KMS-11 (cell line): ENCODE data around the gene ENOX1.

Experiments
- H2AFZ ChIP-seq: fragments of 200-600 bp; sonication (generic); 2 replicates; pipeline ENCODE4 v1.6.1; 2016; ENCODE audit warnings: antibody characterized with exemption, mixed run types, low read depth
- H3K27ac ChIP-seq: fragments of 200-600 bp; sonication (generic); 2 replicates; pipeline ENCODE4 v1.6.1; 2016; ENCODE audit warnings: mild to moderate bottlenecking, mixed run types
- H3K27me3 ChIP-seq: fragments of 200-600 bp; sonication (generic); 2 replicates; pipeline ENCODE4 v1.6.1; 2017; ENCODE audit warnings: mild to moderate bottlenecking, low read depth, mixed run types, moderate library complexity; ENCODE audit not compliant: insufficient read depth
- H3K36me3 ChIP-seq: fragments of 200-600 bp; sonication (generic); 2 replicates; pipeline ENCODE4 v1.6.1; 2017; ENCODE audit warnings: mild to moderate bottlenecking, mixed run types; ENCODE audit not compliant: insufficient read depth
- H3K4me1 ChIP-seq: fragments of 200-600 bp; sonication (generic); 2 replicates; pipeline ENCODE4 v1.6.1; 2016; ENCODE audit warnings: mild to moderate bottlenecking, low read depth, mixed run types; ENCODE audit not compliant: poor library complexity, severe bottlenecking
- H3K4me2 ChIP-seq: fragments of 200-600 bp; sonication (generic); 2 replicates; pipeline ENCODE4 v1.7.0; 2016; ENCODE audit warnings: mild to moderate bottlenecking, mixed run types
- H3K4me3 ChIP-seq: fragments of 200-600 bp; sonication (generic); IDR thresholded peaks from 2 replicates; pipeline ENCODE4 v1.6.1; 2017; ENCODE audit warnings: low read depth, low read length, mixed read lengths; ENCODE audit not compliant: insufficient read depth
- H3K79me2 ChIP-seq: fragments of 200-600 bp; sonication (generic); 2 replicates; pipeline ENCODE4 v1.6.1; 2016; ENCODE audit warnings: low read depth, mixed run types; ENCODE audit not compliant: insufficient read depth
- H3K9ac ChIP-seq: fragments of 200-600 bp; sonication (generic); 2 replicates; pipeline ENCODE4 v1.6.1; 2016; ENCODE audit warnings: mild to moderate bottlenecking, mixed run types
- H4K20me1 ChIP-seq: fragments of 200-600 bp; sonication (generic); 2 replicates; pipeline ENCODE4 v1.6.1; 2016; ENCODE audit warnings: mild to moderate bottlenecking, mixed run types; ENCODE audit not compliant: insufficient read depth
- CTCF ChIP-seq: fragments of 200-600 bp; sonication (generic); conservative IDR thresholded peaks from 2 replicates; pipeline ENCODE4 v1.6.1; 2017; ENCODE audit warnings: low read depth, mild to moderate bottlenecking, antibody characterized with exemption, low read length, moderate library complexity, mixed read lengths

Gene ENOX1

DNA sequence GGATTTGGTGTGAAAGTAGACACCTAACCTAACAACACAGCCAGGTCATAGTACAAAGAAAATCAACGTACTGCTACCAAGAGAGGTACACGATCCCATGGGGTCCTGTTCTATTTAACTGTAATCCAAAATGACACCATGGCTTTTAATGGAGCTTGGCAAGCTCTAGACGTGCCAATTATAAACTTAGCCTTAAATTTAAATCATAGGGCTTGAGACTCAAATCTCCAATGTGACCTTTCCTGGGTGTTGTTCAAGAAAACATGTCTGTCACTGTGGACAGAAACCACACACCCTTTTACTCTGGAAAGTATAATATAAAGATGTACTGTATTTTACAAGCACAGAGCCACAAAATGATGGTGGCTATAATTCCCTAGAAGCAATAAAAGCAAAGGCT is 299.3 kb downstream of the ENOX1 start:
- Histone ChIP-seq H3K36me3 (no peaks in the 10 kb centered on the region), H3K4me1 (peaks cover 17% of the 10 kb centered on the region), H3K4me3 (no peak overlapping the region), H3K4me2 (no peak overlapping the region), H3K79me2 (no peaks in the 10 kb centered on the region), H3K27me3 (no peaks in the 10 kb centered on the region), H3K27ac (no peak overlapping the region), H2AFZ (no peak overlapping the region), H4K20me1 (no peaks in the 10 kb centered on the region), H3K9ac (no peak overlapping the region)
- no peak for TF ChIP-seq CTCF

DNA sequence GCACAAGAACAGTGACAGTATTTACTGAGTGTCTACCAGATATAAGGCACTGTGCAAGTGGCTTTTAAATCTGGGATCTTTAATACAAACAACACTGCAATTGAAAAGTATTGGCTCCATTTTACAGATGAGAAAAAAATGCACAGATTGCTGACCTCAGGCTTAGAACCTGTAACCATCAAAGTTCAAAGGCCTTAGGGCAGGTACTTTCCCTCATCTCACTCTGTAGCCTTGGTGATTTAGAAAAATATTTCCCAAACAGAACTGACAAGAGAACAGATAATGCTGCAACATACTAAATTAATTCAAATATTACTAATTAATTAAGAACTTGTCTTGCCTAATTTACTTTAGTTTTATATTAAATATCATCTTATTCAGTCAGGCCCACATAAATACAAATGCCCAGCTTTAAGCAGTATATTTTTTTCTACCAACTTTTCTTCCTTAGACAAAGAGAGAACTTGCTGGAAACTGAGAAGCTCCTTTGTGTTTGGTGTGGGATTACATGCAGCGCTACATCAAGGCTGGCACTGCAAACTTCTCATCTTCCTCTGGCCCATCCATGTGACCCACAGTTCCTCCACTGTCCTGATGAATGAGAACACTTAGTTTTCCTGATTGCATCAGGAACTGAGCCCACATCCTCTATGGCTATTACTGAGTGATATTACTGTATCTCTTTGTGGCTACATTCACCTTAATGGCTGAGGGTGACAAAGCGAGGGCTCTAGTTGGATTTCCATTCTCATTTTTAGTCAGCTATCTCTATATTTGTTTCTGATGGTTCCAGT is 302.1 kb downstream of the ENOX1 start:
- Histone ChIP-seq H3K36me3 (no peaks in the 10 kb centered on the region), H3K27ac (peak overlapping the region; percentile 24; the same call in 1 of the 2 replicates), H3K4me1 (peaks cover 17% of the 10 kb centered on the region), H2AFZ (no peak overlapping the region), H3K4me3 (no peak overlapping the region), H3K9ac (no peak overlapping the region), H4K20me1 (no peaks in the 10 kb centered on the region), H3K27me3 (no peaks in the 10 kb centered on the region), H3K4me2 (no peak overlapping the region), H3K79me2 (no peaks in the 10 kb centered on the region)
- TF ChIP-seq CTCF, result no peak

DNA sequence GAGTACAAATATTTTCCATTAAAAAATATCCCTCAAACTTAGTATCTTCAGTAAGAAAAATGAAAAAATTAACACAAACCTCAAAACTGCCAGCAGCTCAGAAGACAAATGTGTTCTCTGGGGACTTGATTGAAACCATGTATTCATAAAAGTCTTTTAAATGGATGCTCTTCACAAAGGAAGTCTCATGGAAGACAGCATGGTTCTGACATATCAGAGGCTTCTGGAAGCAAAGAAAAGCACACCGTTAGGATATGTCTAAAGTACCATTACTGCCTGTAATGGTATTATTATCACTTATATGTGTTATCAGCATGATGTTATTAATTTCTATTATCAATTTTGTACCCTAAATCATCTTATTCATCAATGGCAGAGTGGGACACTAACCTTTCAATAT is 302.8 kb downstream of the ENOX1 start:
- H3K79me2 ChIP-seq, result no peaks in the 10 kb centered on the region
- H3K4me2 ChIP-seq, result no peak overlapping the region; the same call in 1 of the 2 replicates
- no peak overlapping the region for H2AFZ ChIP-seq
- H3K4me3 ChIP-seq, result no peak overlapping the region
- no peaks in the 10 kb centered on the region for H4K20me1 ChIP-seq
- no peak for TF ChIP-seq CTCF
- H3K36me3 ChIP-seq, result no peaks in the 10 kb centered on the region
- no peak overlapping the region for H3K27ac ChIP-seq
- no peak overlapping the region for H3K9ac ChIP-seq
- H3K27me3 ChIP-seq, result no peaks in the 10 kb centered on the region
- H3K4me1 ChIP-seq, result peaks cover 17% of the 10 kb centered on the region

GRCh38 chr13:43482641-43483040 is 304.1 kb downstream of the ENOX1 start:
- peaks cover 17% of the 10 kb centered on the region for H3K4me1 ChIP-seq
- no peaks in the 10 kb centered on the region for H3K27me3 ChIP-seq
- H2AFZ ChIP-seq, result no peak overlapping the region
- no peak overlapping the region for H3K4me3 ChIP-seq
- no peak for TF ChIP-seq CTCF
- no peaks in the 10 kb centered on the region for H3K36me3 ChIP-seq
- no peak overlapping the region for H3K4me2 ChIP-seq
- H3K27ac ChIP-seq, result no peak overlapping the region
- H3K79me2 ChIP-seq, result no peaks in the 10 kb centered on the region
- H3K9ac ChIP-seq, result no peak overlapping the region
- H4K20me1 ChIP-seq, result no peaks in the 10 kb centered on the region
